ENCODE results near the gene FEV. TPM values are rescaled to one million over a fixed set of nuclear protein-coding genes. Genes with fewer than 3 reads are reported as not detected.

Gene FEV
- total RNA-seq, 5 donors from 2014 or later (not counting 1 experiment from before 2014, with no cell fraction given): not detected

- Histone ChIP-seq H3K4me1 (ENCODE audit: control insufficient read depth in 1 of 2, extremely low read depth in 1 of 2, insufficient read depth in 2 of 2, low read length in 2 of 2) (peaks cover 0 to 39% of the 10 kb centered on the region in 2 experiments), H3K9me3 (no peaks in the 10 kb centered on the region), H3K27ac (ENCODE audit: low read length) (no peak overlapping the region), H3K27me3 (replicated peaks in 1 of 2; ENCODE audit: control insufficient read depth in 2 of 2, extremely low read depth in 1 of 2, insufficient read depth in 2 of 2, low read length in 1 of 2) (peaks cover 5 to 97% of the 10 kb centered on the region in 2 experiments), H3K36me3 (ENCODE audit: control insufficient read depth in 2 of 2, extremely low read depth in 1 of 2, insufficient read depth in 1 of 2, low read length in 1 of 2) (no peaks in the 10 kb centered on the region), H3K4me3 (ENCODE audit: control insufficient read depth in 1 of 2, extremely low read depth in 1 of 2, low read length in 1 of 2) (no peak overlapping the region)
- H3K9me3 Mint-ChIP-seq: no peaks in the 10 kb centered on the region
- no peak for DNase-seq
- 51% methylated on average over 4 of the region's 4 CpGs for WGBS (ENCODE audit: insufficient coverage)
- no peaks in the 10 kb centered on the region for H3K36me3 Mint-ChIP-seq
- peaks cover 50 to 73% of the 10 kb centered on the region in 2 donors for H3K27me3 Mint-ChIP-seq
- no peak overlapping the region for H3K4me3 Mint-ChIP-seq
- no peak overlapping the region for H3K27ac Mint-ChIP-seq
- POLR2A ChIA-PET: interaction anchor here in 1 of 2 donors (0.6 kb wide), 1 partner anchor 328 kb away, joined by 3 read pairs; no protein-coding TSS in a partner anchor
- H3K4me1 Mint-ChIP-seq: peaks cover 5 to 16% (median 7%) of the 10 kb centered on the region in 3 donors
- ATAC-seq (replicated peaks in 1 of 4): no peak
- CTCF ChIA-PET: interaction anchor here (0.6 to 0.9 kb wide), 3 partner anchors 20 to 567 kb away, joined by 3 read pairs; no protein-coding TSS in a partner anchor
Observed at GRCh38 chr2:218996937-218997336, 12.0 kb upstream of the FEV start.

GRCh38 chr2:218995972-218996711, 11.2 kb upstream of the FEV start:
- ChIA-PET POLR2A (interaction anchor here in 1 of 2 donors (0.6 kb wide), 1 partner anchor 327 kb away, joined by 3 read pairs; no protein-coding TSS in a partner anchor), CTCF (interaction anchor here (0.6 to 0.9 kb wide), 4 partner anchors 20 to 566 kb away, joined by 3 to 7 read pairs (median 3); no protein-coding TSS in a partner anchor)
- no peak overlapping the region for H3K27ac ChIP-seq (ENCODE audit: low read length)
- peak; percentile 34 to 82 (median 66) for DNase-seq
- H3K36me3 ChIP-seq (ENCODE audit: control insufficient read depth in 2 of 2, extremely low read depth in 1 of 2, insufficient read depth in 1 of 2, low read length in 1 of 2): no peaks in the 10 kb centered on the region
- peak; percentile 69 to 79 (median 72) for ATAC-seq (replicated peaks in 1 of 4)
- peak overlapping the region in 1 of 2 donors; percentile 66 for H3K27ac Mint-ChIP-seq
- WGBS (ENCODE audit: insufficient coverage): 8% methylated on average over 20 of the region's 43 CpGs
- H3K4me3 Mint-ChIP-seq: peak overlapping the region; percentile 13 to 43 (median 37)
- no peak overlapping the region for H3K4me3 ChIP-seq (ENCODE audit: control insufficient read depth in 1 of 2, extremely low read depth in 1 of 2, low read length in 1 of 2)
- H3K4me1 Mint-ChIP-seq: peaks cover 5 to 16% (median 6%) of the 10 kb centered on the region in 3 donors
- peaks cover 57 to 79% of the 10 kb centered on the region in 2 donors for H3K27me3 Mint-ChIP-seq
- H3K9me3 Mint-ChIP-seq: no peaks in the 10 kb centered on the region
- H3K9me3 ChIP-seq: no peaks in the 10 kb centered on the region
- peaks cover 9 to 98% of the 10 kb centered on the region in 2 experiments for H3K27me3 ChIP-seq (replicated peaks in 1 of 2; ENCODE audit: control insufficient read depth in 2 of 2, extremely low read depth in 1 of 2, insufficient read depth in 2 of 2, low read length in 1 of 2)
- H3K36me3 Mint-ChIP-seq: no peaks in the 10 kb centered on the region
- H3K4me1 ChIP-seq (ENCODE audit: control insufficient read depth in 1 of 2, extremely low read depth in 1 of 2, insufficient read depth in 2 of 2, low read length in 2 of 2): peaks cover 0 to 32% of the 10 kb centered on the region in 2 experiments

- Mint-ChIP-seq H3K9me3 (no peaks in the 10 kb centered on the region), H3K4me1 (peaks cover 5 to 16% (median 6%) of the 10 kb centered on the region in 3 donors), H3K27me3 (peaks cover 62 to 79% of the 10 kb centered on the region in 2 donors), H3K27ac (peak overlapping the region in 1 of 2 donors; percentile 66), H3K4me3 (peak overlapping the region in 2 of 3 donors; percentile 21 to 37), H3K36me3 (no peaks in the 10 kb centered on the region)
- H3K4me1 ChIP-seq (ENCODE audit: control insufficient read depth in 1 of 2, extremely low read depth in 1 of 2, insufficient read depth in 2 of 2, low read length in 2 of 2): peaks cover 0 to 27% of the 10 kb centered on the region in 2 experiments
- no peak overlapping the region for H3K27ac ChIP-seq (ENCODE audit: low read length)
- ATAC-seq (replicated peaks in 1 of 4): no peak
- no peak overlapping the region for H3K4me3 ChIP-seq (ENCODE audit: control insufficient read depth in 1 of 2, extremely low read depth in 1 of 2, low read length in 1 of 2)
- WGBS (ENCODE audit: insufficient coverage): 13% methylated on average over 6 of the region's 8 CpGs
- no peaks in the 10 kb centered on the region for H3K36me3 ChIP-seq (ENCODE audit: control insufficient read depth in 2 of 2, extremely low read depth in 1 of 2, insufficient read depth in 1 of 2, low read length in 1 of 2)
- ChIA-PET POLR2A (no interaction called here), CTCF (interaction anchor here (0.6 to 1.6 kb wide), 5 partner anchors 12 to 34 kb away, joined by 3 to 6 read pairs (median 3); no protein-coding TSS in a partner anchor)
- no peaks in the 10 kb centered on the region for H3K9me3 ChIP-seq
- H3K27me3 ChIP-seq (replicated peaks in 1 of 2; ENCODE audit: control insufficient read depth in 2 of 2, extremely low read depth in 1 of 2, insufficient read depth in 2 of 2, low read length in 1 of 2): peaks cover 14 to 98% of the 10 kb centered on the region in 2 experiments
- no peak for DNase-seq
Observed at GRCh38 chr2:218995561-218995960, 10.6 kb upstream of the FEV start.

GRCh38 chr2:218993345-218994315, 8.6 kb upstream of the FEV start, which contains the start of gene CRYBA2:
Gene CRYBA2, minus strand, starts transcription at chr2:218993422. Its CDS starts 246 bp downstream, at chr2:218993176.
- Histone ChIP-seq H3K36me3 (ENCODE audit: control insufficient read depth in 2 of 2, extremely low read depth in 1 of 2, insufficient read depth in 1 of 2, low read length in 1 of 2) (no peaks in the 10 kb centered on the region), H3K4me3 (ENCODE audit: control insufficient read depth in 1 of 2, extremely low read depth in 1 of 2, low read length in 1 of 2) (peak within 1 kb of the TSS; percentile 19 to 35), H3K4me1 (ENCODE audit: control insufficient read depth in 1 of 2, extremely low read depth in 1 of 2, insufficient read depth in 2 of 2, low read length in 2 of 2) (peaks cover 0 to 27% of the 10 kb centered on the region in 2 experiments), H3K9me3 (no peaks in the 10 kb centered on the region), H3K27ac (ENCODE audit: low read length) (no peak within 1 kb of the TSS), H3K27me3 (replicated peaks in 1 of 2; ENCODE audit: control insufficient read depth in 2 of 2, extremely low read depth in 1 of 2, insufficient read depth in 2 of 2, low read length in 1 of 2) (peaks cover 16 to 99% of the 10 kb centered on the region in 2 experiments)
- no peaks in the 10 kb centered on the region for H3K36me3 Mint-ChIP-seq
- ChIA-PET POLR2A (interaction anchor here in 1 of 2 donors (0.5 kb wide), 1 partner anchor 90 kb away, joined by 3 read pairs; no protein-coding TSS in a partner anchor), CTCF (interaction anchor here (0.5 to 1.6 kb wide), 8 partner anchors 10 to 777 kb away, joined by 3 to 7 read pairs (median 3); no protein-coding TSS in a partner anchor)
- H3K27ac Mint-ChIP-seq: no peak within 1 kb of the TSS
- DNase-seq (no peak), ATAC-seq (replicated peaks in 1 of 4) (peak in 1 of 4 experiments; percentile 22)
- H3K4me1 Mint-ChIP-seq: peaks cover 5 to 16% (median 6%) of the 10 kb centered on the region in 3 donors
- WGBS (ENCODE audit: insufficient coverage): 2% methylated on average over 74 of the region's 88 CpGs
- H3K9me3 Mint-ChIP-seq: no peaks in the 10 kb centered on the region
- peaks cover 70 to 87% of the 10 kb centered on the region in 2 donors for H3K27me3 Mint-ChIP-seq
- peak within 1 kb of the TSS in 2 of 3 donors; percentile 17 to 33 for H3K4me3 Mint-ChIP-seq

GRCh38 chr2:218992703-218993344, 7.8 kb upstream of the FEV start:
- Histone ChIP-seq H3K4me1 (ENCODE audit: control insufficient read depth in 1 of 2, extremely low read depth in 1 of 2, insufficient read depth in 2 of 2, low read length in 2 of 2) (peaks cover 0 to 27% of the 10 kb centered on the region in 2 experiments), H3K9me3 (no peaks in the 10 kb centered on the region), H3K27ac (ENCODE audit: low read length) (no peak overlapping the region), H3K4me3 (ENCODE audit: control insufficient read depth in 1 of 2, extremely low read depth in 1 of 2, low read length in 1 of 2) (peak overlapping the region in 1 of 2 donors; percentile 19), H3K27me3 (replicated peaks in 1 of 2; ENCODE audit: control insufficient read depth in 2 of 2, extremely low read depth in 1 of 2, insufficient read depth in 2 of 2, low read length in 1 of 2) (peaks cover 19 to 99% of the 10 kb centered on the region in 2 experiments), H3K36me3 (ENCODE audit: control insufficient read depth in 2 of 2, extremely low read depth in 1 of 2, insufficient read depth in 1 of 2, low read length in 1 of 2) (no peaks in the 10 kb centered on the region)
- Mint-ChIP-seq H3K4me3 (peak overlapping the region in 1 of 3 donors; percentile 17), H3K4me1 (peaks cover 5 to 16% (median 6%) of the 10 kb centered on the region in 3 donors), H3K27ac (no peak overlapping the region), H3K9me3 (no peaks in the 10 kb centered on the region), H3K27me3 (peaks cover 69 to 85% of the 10 kb centered on the region in 2 donors), H3K36me3 (no peaks in the 10 kb centered on the region)
- 5% methylated on average over 40 of the region's 44 CpGs for WGBS (ENCODE audit: insufficient coverage)
- no peak for DNase-seq
- no peak for ATAC-seq (replicated peaks in 1 of 4)
- CTCF ChIA-PET: interaction anchor here in 1 of 2 donors (0.5 kb wide), 1 partner anchor 117 kb away, joined by 3 read pairs; no protein-coding TSS in a partner anchor
- POLR2A ChIA-PET: no interaction called here
